Activated T-cell treated with anti-CD3 and anti-CD28 coated beads, Interleukin-2, amount 50 U/mL, for 24 hours (primary cell): ENCODE measurements around the gene ZNF625.

ENCODE experiments used
- DNase-seq: peaks from one replicate; pipeline ENCODE4 v3.0.0-alpha.2; 2020
- H3K27ac Mint-ChIP-seq: 2 replicates; pipeline ENCODE4 v1.8.0; 2020; ENCODE audit warnings: mild to moderate bottlenecking, mixed read lengths
- H3K27me3 Mint-ChIP-seq: 2 replicates; pipeline ENCODE4 v1.8.0; 2020; ENCODE audit warnings: mixed read lengths
- H3K36me3 Mint-ChIP-seq: 2 replicates; pipeline ENCODE4 v1.8.0; 2020; ENCODE audit warnings: low read depth, mixed read lengths
- H3K4me1 Mint-ChIP-seq: 2 replicates; pipeline ENCODE4 v1.8.0; 2020; ENCODE audit warnings: low read depth, mixed read lengths
- H3K4me3 Mint-ChIP-seq: 2 replicates; pipeline ENCODE4 v1.8.0; 2020; ENCODE audit warnings: mild to moderate bottlenecking, moderate library complexity, mixed read lengths
- H3K9me3 Mint-ChIP-seq: 2 replicates; pipeline ENCODE4 v1.8.0; 2020; ENCODE audit warnings: mixed read lengths

ZNF625 gene

GRCh38 chr19:12156223-12157058, at the start of gene ZNF625:
Gene ZNF625 (minus strand): TSS chr19:12156734. CDS start chr19:12156558, 176 bp downstream.
- Mint-ChIP-seq H3K27me3 (peaks cover 4% of the 10 kb centered on the region), H3K4me1 (peaks cover 14% of the 10 kb centered on the region), H3K27ac (peak within 1 kb of the TSS; percentile 80), H3K36me3 (peaks cover 11% of the 10 kb centered on the region), H3K4me3 (peak within 1 kb of the TSS; percentile 88), H3K9me3 (no peaks in the 10 kb centered on the region)
- DNase-seq, result peak; percentile 64

- Mint-ChIP-seq H3K27me3 (no peaks in the 10 kb centered on the region), H3K27ac (no peak overlapping the region), H3K9me3 (peaks cover 39% of the 10 kb centered on the region), H3K4me3 (no peak overlapping the region), H3K4me1 (peaks cover 3% of the 10 kb centered on the region), H3K36me3 (peaks cover 54% of the 10 kb centered on the region)
- DNase-seq, result no peak
Measured at GRCh38 chr19:12205296-12205695, 48.8 kb upstream of the ZNF625 start.

GRCh38 chr19:12202250-12202649, 45.7 kb upstream of the ZNF625 start:
- H3K27me3 Mint-ChIP-seq, result no peaks in the 10 kb centered on the region
- DNase-seq, result peak; percentile 58
- peaks cover 32% of the 10 kb centered on the region for H3K9me3 Mint-ChIP-seq
- no peak overlapping the region for H3K27ac Mint-ChIP-seq
- H3K4me3 Mint-ChIP-seq, result no peak overlapping the region
- H3K4me1 Mint-ChIP-seq, result peaks cover 10% of the 10 kb centered on the region
- peaks cover 46% of the 10 kb centered on the region for H3K36me3 Mint-ChIP-seq

GRCh38 chr19:12199757-12200419, 43.4 kb upstream of the ZNF625 start:
- Mint-ChIP-seq H3K4me3 (no peak overlapping the region), H3K4me1 (peaks cover 17% of the 10 kb centered on the region), H3K36me3 (peaks cover 46% of the 10 kb centered on the region), H3K27me3 (peaks cover 4% of the 10 kb centered on the region), H3K27ac (no peak overlapping the region), H3K9me3 (peaks cover 31% of the 10 kb centered on the region)
- DNase-seq, result no peak

GRCh38 chr19:12198136-12198535, 41.6 kb upstream of the ZNF625 start:
- Mint-ChIP-seq H3K4me1 (peaks cover 24% of the 10 kb centered on the region), H3K36me3 (peaks cover 58% of the 10 kb centered on the region), H3K9me3 (peaks cover 32% of the 10 kb centered on the region)

GRCh38 chr19:12194827-12195731, 38.5 kb upstream of the ZNF625 start:
- Mint-ChIP-seq H3K36me3 (peaks cover 85% of the 10 kb centered on the region), H3K4me1 (peaks cover 25% of the 10 kb centered on the region), H3K27ac (peak overlapping the region; percentile 76), H3K4me3 (peak overlapping the region; percentile 74), H3K9me3 (peaks cover 47% of the 10 kb centered on the region), H3K27me3 (peaks cover 4% of the 10 kb centered on the region)
- peak; percentile 77 for DNase-seq

More at GRCh38 chr19:12198136-12198535, 41.6 kb upstream of the ZNF625 start:
- Mint-ChIP-seq H3K27ac (no peak overlapping the region), H3K4me3 (no peak overlapping the region), H3K27me3 (peaks cover 4% of the 10 kb centered on the region)
- DNase-seq, result no peak

- Mint-ChIP-seq H3K4me3 (no peak overlapping the region), H3K27me3 (no peaks in the 10 kb centered on the region), H3K4me1 (peaks cover 4% of the 10 kb centered on the region), H3K9me3 (peaks cover 68% of the 10 kb centered on the region), H3K27ac (no peak overlapping the region), H3K36me3 (peaks cover 100% of the 10 kb centered on the region)
- DNase-seq, result no peak
Measured at GRCh38 chr19:12187625-12188024, 31.1 kb upstream of the ZNF625 start.

GRCh38 chr19:12180377-12180776, 23.8 kb upstream of the ZNF625 start:
- no peak for DNase-seq
- Mint-ChIP-seq H3K36me3 (peaks cover 99% of the 10 kb centered on the region), H3K4me3 (no peak overlapping the region), H3K27me3 (no peaks in the 10 kb centered on the region), H3K9me3 (peaks cover 61% of the 10 kb centered on the region), H3K4me1 (peaks cover 22% of the 10 kb centered on the region), H3K27ac (no peak overlapping the region)

- Mint-ChIP-seq H3K4me3 (no peak overlapping the region), H3K27me3 (no peaks in the 10 kb centered on the region), H3K27ac (peak overlapping the region; percentile 66), H3K36me3 (peaks cover 64% of the 10 kb centered on the region), H3K4me1 (peaks cover 60% of the 10 kb centered on the region), H3K9me3 (no peaks in the 10 kb centered on the region)
- no peak for DNase-seq
Measured at GRCh38 chr19:12166626-12167025, 10.1 kb upstream of the ZNF625 start.

GRCh38 chr19:12163826-12164225, 7.3 kb upstream of the ZNF625 start:
- no peak for DNase-seq
- Mint-ChIP-seq H3K4me3 (peak overlapping the region; percentile 87), H3K27ac (peak overlapping the region; percentile 93), H3K36me3 (peaks cover 44% of the 10 kb centered on the region), H3K9me3 (no peaks in the 10 kb centered on the region), H3K4me1 (peaks cover 48% of the 10 kb centered on the region), H3K27me3 (no peaks in the 10 kb centered on the region)

GRCh38 chr19:12162882-12163806, 6.6 kb upstream of the ZNF625 start, which contains the start of gene ZNF136:
Gene ZNF136 (plus strand): TSS chr19:12163096. CDS start chr19:12163204, 108 bp downstream.
- Mint-ChIP-seq H3K27me3 (no peaks in the 10 kb centered on the region), H3K4me1 (peaks cover 43% of the 10 kb centered on the region), H3K36me3 (peaks cover 38% of the 10 kb centered on the region), H3K9me3 (no peaks in the 10 kb centered on the region), H3K27ac (peak within 1 kb of the TSS; percentile 98), H3K4me3 (peak within 1 kb of the TSS; percentile 87)
- peak; percentile 92 for DNase-seq

GRCh38 chr19:12162513-12162881, 6.0 kb upstream of the ZNF625 start:
- DNase-seq, result no peak
- Mint-ChIP-seq H3K9me3 (no peaks in the 10 kb centered on the region), H3K27ac (peak overlapping the region; percentile 98), H3K36me3 (peaks cover 34% of the 10 kb centered on the region), H3K4me1 (peaks cover 40% of the 10 kb centered on the region), H3K27me3 (no peaks in the 10 kb centered on the region), H3K4me3 (peak overlapping the region; percentile 87)

- Mint-ChIP-seq H3K9me3 (no peaks in the 10 kb centered on the region), H3K27me3 (peaks cover 4% of the 10 kb centered on the region), H3K27ac (no peak overlapping the region), H3K4me3 (no peak overlapping the region), H3K36me3 (peaks cover 18% of the 10 kb centered on the region), H3K4me1 (peaks cover 29% of the 10 kb centered on the region)
- DNase-seq, result peak; percentile 39
Measured at GRCh38 chr19:12159773-12160414, 3.4 kb upstream of the ZNF625 start.
